Skin epidermis (tissue), 12 donors: ENCODE measurements around the gene PPM1H.
A peak's percentile ranks its signal among the peaks of the same experiment; 100 is the strongest.
"Not testable (repeated sequence)": the region's sequence is repeated elsewhere in the genome, so short reads cannot be mapped to it uniquely, and the experiment has no call there.

ENCODE experiments used
- H3K27ac ChIP-seq, 21 experiments: fragments of 200-600 bp; sonication (generic) in 11 of 21; one replicate each; pipeline ENCODE4 v1.5.0; 2020; ENCODE audit warnings: mild to moderate bottlenecking in 3 of 21, inconsistent platforms in 2 of 21, moderate library complexity in 2 of 21
- H3K4me3 ChIP-seq, 7 experiments: fragments of 200-600 bp; sonication (generic) in 2 of 7; one replicate each; pipeline ENCODE4 v1.5.0; 2020; ENCODE audit warnings: inconsistent platforms in 2 of 7, mild to moderate bottlenecking in 2 of 7, moderate library complexity in 1 of 7

The PPM1H gene

GRCh38 chr12:62781136-62781880 lies 153.6 kb downstream of the PPM1H start:
- Histone ChIP-seq H3K4me3 (no peak overlapping the region), H3K27ac (no peak overlapping the region)

- Histone ChIP-seq H3K4me3 (no peak overlapping the region), H3K27ac (no peak overlapping the region)
Observed at GRCh38 chr12:62779488-62779887, 155.5 kb downstream of the PPM1H start.

GRCh38 chr12:62778187-62778586 lies 156.8 kb downstream of the PPM1H start:
- H3K4me3 ChIP-seq: no peak overlapping the region
- no peak overlapping the region for H3K27ac ChIP-seq

- H3K27ac ChIP-seq: no peak overlapping the region
- H3K4me3 ChIP-seq: no peak overlapping the region
Observed at GRCh38 chr12:62776997-62777396, 158.0 kb downstream of the PPM1H start.

GRCh38 chr12:62776575-62776974 lies 158.4 kb downstream of the PPM1H start:
- Histone ChIP-seq H3K4me3 (no peak overlapping the region), H3K27ac (no peak overlapping the region)

- Histone ChIP-seq H3K27ac (no peak overlapping the region), H3K4me3 (no peak overlapping the region)
Observed at GRCh38 chr12:62774794-62775193, 160.2 kb downstream of the PPM1H start.

GRCh38 chr12:62772416-62772955 lies 162.5 kb downstream of the PPM1H start:
- Histone ChIP-seq H3K4me3 (no peak overlapping the region), H3K27ac (no peak overlapping the region)

- H3K27ac ChIP-seq: no peak overlapping the region
- H3K4me3 ChIP-seq: no peak overlapping the region
Observed at GRCh38 chr12:62771828-62772227, 163.1 kb downstream of the PPM1H start.

- no peak overlapping the region for H3K4me3 ChIP-seq
- no peak overlapping the region for H3K27ac ChIP-seq
Observed at GRCh38 chr12:62770381-62770780, 164.6 kb downstream of the PPM1H start.

GRCh38 chr12:62769076-62769619 lies 165.8 kb downstream of the PPM1H start:
- no peak overlapping the region for H3K27ac ChIP-seq

GRCh38 chr12:62767946-62768345 lies 167.0 kb downstream of the PPM1H start:
- Histone ChIP-seq H3K4me3 (no peak overlapping the region), H3K27ac (no peak overlapping the region)

More at GRCh38 chr12:62769076-62769619, 165.8 kb downstream of the PPM1H start:
- H3K4me3 ChIP-seq: no peak overlapping the region

GRCh38 chr12:62767496-62767895 lies 167.5 kb downstream of the PPM1H start:
- Histone ChIP-seq H3K27ac (no peak overlapping the region), H3K4me3 (no peak overlapping the region)

- Histone ChIP-seq H3K27ac (peak overlapping the region in 1 of 21 experiments; percentile 17), H3K4me3 (no peak overlapping the region)
Observed at GRCh38 chr12:62766496-62766895, 168.5 kb downstream of the PPM1H start.

- Histone ChIP-seq H3K4me3 (no peak overlapping the region), H3K27ac (peak overlapping the region in 5 of 21 experiments; percentile 1 to 38 (median 26))
Observed at GRCh38 chr12:62763861-62764645, 170.9 kb downstream of the PPM1H start.

- no peak overlapping the region for H3K4me3 ChIP-seq
- peak overlapping the region in 1 of 21 experiments; percentile 1 for H3K27ac ChIP-seq
Observed at GRCh38 chr12:62763312-62763711, 171.6 kb downstream of the PPM1H start.

- Histone ChIP-seq H3K4me3 (no peak overlapping the region), H3K27ac (peak overlapping the region in 1 of 21 experiments; percentile 9)
Observed at GRCh38 chr12:62762645-62763044, 172.3 kb downstream of the PPM1H start.

- H3K27ac ChIP-seq: no peak overlapping the region
- no peak overlapping the region for H3K4me3 ChIP-seq
Observed at GRCh38 chr12:62761658-62762057, 173.3 kb downstream of the PPM1H start.

GRCh38 chr12:62760779-62761178 lies 174.2 kb downstream of the PPM1H start:
- Histone ChIP-seq H3K4me3 (no peak overlapping the region), H3K27ac (no peak overlapping the region)

- not testable (repeated sequence) for H3K4me3 ChIP-seq, H3K27ac ChIP-seq
Observed at GRCh38 chr12:62760341-62760740, 174.6 kb downstream of the PPM1H start.

GRCh38 chr12:62758216-62758615 lies 176.7 kb downstream of the PPM1H start:
- no peak overlapping the region for H3K4me3 ChIP-seq
- no peak overlapping the region for H3K27ac ChIP-seq

- no peak overlapping the region for H3K27ac ChIP-seq
- H3K4me3 ChIP-seq: no peak overlapping the region
Observed at GRCh38 chr12:62757048-62757447, 177.9 kb downstream of the PPM1H start.
